HG02943 (cell line): ENCODE measurements around the gene NYAP2.

Experiments used
- ATAC-seq: cut with Tn5 transposase; IDR thresholded peaks from one replicate; pipeline ENCODE4 v1.9.1; 2021; ENCODE audit warnings: mild to moderate bottlenecking, low read depth, moderate library complexity; ENCODE audit not compliant: unreplicated experiment

NYAP2 gene

GRCh38 chr2:225536036-225536435 lies 136.5 kb downstream of the NYAP2 start:
- ATAC-seq, result no peak

DNA sequence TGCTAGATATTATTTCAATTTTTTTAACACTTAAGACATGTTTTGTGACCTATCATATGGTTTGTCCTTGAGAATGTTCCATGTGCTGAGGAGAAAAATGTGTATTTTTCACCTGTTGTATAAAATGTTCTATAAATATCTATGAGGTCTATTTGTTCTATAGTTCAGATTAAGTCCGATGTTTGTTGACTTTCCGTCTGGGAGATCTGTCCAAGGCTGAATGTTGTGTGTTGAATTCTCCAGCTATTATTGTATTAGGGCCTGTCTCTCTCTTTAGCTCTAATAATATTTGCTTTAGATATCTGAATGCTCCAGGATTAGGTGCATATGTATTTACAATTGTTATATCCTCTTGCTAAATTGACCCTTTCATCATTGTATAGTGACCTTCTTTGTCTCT lies 144.1 kb downstream of the NYAP2 start:
- ATAC-seq, result no peak

DNA sequence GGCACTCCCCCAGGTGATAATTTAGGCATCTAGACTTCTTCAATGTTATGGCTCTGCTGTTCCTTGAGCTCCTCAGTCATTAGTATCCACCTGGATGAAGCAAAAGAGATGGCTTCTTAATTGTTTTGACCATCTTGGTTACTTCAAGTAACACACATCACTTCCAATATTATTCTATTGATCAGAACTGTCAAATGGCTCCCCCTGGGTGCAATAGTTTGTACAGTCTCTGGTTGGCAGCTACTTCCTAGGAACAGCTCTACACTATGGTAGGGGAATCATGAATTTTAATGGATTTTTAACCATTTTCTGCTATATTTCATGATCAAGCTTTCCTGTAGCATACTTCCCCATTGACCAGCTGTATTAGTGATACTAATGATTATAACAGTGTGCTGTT lies 157.0 kb downstream of the NYAP2 start:
- ATAC-seq, result no peak

DNA sequence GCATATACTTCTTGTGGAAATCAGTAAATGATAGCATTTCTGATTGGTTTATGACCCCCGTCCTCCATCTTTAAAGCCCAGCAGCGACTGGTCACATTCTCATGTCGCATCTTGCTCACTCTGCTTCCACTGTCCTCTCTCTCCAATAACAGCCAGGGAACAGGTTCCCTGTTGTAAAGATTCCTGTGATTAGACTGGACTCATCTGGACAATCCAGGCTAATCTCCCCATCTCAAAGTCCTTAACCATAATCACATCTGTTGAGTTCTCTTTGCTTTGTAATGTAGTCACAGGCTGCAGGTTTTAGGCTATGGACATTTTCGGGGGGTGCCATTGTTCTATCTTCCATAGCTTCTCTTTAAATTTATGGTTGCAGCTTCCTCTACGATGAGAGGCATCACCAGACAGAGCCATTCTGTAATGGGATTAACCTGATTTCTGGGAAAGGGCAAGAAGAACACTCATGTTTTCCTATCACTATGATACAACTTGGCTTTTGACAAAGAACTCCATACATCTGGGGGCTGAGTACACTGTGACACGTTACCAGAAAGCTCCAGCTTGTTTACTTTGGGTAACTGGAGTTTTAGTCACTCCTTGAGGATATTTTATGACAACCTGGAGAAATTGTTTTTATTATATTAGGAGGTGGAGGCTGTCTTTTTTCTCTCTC lies 159.0 kb downstream of the NYAP2 start:
- ATAC-seq, result no peak

DNA sequence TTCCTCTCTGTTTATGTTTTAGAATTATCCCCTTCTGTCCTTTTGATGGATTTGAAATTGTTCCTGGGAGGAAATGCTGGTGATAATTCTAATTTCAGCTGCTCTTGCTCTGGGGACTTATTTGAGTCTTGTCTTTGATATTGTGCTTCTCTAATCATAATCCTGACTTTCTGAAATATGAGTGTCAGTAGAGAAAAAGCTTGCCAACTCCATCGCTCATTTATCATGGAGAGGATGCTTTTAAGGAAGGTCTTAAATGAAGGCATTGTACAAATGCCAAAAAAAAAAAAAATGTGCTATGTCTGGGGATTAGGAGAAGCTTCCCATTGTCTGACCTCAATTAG lies 159.5 kb downstream of the NYAP2 start:
- ATAC-seq, result no peak

DNA sequence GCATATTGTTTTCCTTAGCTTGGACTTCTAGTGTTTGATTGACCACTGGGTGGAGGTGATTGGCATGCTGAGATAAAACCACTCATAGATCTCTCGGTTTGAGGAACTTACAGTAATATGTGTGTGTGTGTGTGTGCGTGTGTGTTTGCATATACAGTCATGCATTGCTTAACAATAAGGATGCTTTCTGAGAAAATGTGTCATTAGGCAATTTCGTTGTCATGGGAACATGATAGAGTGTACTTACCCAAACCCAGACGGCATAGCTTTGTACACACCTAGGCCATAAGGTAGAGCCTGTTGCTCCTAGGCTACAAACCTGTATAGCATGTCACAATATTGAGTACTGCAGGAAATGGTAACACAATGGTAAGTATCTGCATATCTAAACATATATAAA lies 167.3 kb downstream of the NYAP2 start:
- ATAC-seq, result no peak

DNA sequence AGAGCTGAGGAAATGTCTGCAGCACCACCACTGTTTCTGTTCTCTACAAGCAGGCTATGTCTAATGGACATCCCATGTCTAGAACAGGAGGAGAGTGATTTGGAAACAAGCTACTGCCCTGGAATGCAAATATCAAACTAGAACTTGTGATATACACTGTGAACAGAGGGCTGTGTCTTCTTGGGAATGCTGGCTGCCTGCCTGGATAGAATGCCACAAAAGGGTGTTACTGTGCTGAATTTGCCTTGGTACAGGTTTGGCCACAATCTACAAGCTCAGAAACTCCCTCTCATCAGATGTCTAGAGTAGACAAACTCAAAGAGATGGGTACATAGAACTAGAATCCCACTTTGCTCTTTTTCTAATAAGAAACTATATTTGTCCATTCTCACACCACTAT lies 170.5 kb downstream of the NYAP2 start:
- no peak for ATAC-seq

GRCh38 chr2:225573603-225574002 lies 174.1 kb downstream of the NYAP2 start:
- no peak for ATAC-seq

DNA sequence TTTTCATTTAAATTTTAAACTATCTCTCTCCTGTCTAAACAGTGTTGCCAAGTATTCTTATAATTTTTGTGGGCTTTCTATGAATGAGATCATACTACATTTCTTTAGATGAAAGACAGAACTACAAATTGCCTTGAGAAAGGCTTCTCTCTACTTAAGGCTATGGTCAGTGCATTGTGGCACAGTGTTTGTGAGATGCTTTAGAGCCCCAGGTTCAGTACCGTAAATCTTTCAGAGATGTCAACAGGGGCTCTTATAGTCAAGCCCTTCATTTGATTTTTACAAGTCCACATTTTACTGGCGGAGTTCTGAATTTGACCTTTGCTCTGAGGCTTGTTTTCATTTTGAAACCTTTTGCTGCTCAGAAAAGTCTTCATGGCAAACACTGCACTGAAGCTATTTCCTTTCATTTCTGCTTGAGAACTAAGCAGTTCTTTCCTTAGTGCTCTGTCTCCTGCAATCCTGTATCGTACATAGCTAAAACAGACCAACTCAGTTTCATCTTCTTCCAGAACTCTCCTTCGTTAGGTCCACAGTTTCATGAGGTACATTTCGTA lies 175.2 kb downstream of the NYAP2 start:
- no peak for ATAC-seq

- ATAC-seq, result no peak
Measured at GRCh38 chr2:225581135-225581534, 181.6 kb downstream of the NYAP2 start.

GRCh38 chr2:225581906-225582305 lies 182.4 kb downstream of the NYAP2 start:
- ATAC-seq, result no peak

DNA sequence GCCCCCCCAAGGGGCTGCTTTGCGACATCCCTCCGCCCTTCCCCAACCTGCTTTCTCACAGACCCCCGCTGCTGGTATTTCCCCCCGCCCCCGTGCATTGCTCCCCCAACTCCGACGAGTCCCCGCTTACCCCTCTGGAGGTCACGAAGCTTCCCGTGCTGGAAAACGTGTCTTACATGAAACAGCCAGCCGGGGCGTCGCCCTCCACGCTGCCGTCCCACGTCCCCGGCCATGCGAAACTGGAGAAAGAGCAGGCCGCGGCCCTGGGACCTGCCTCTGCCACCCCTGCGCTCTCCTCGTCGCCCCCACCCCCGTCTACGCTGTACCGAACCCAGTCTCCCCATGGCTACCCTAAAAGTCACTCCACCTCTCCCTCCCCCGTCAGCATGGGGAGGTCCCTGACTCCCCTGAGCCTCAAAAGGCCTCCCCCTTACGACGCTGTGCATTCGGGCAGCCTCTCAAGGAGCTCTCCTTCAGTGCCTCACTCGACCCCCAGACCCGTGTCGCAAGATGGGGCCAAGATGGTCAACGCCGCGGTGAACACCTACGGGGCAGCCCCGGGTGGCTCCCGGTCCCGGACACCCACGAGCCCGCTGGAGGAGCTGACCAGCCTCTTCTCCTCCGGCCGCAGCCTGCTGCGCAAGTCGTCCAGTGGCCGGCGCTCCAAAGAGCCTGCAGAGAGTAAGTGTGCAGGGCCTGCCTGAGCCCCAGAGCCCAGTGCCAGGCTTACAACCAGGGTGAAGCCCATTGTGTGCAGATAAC lies 183.0 kb downstream of the NYAP2 start:
- no peak for ATAC-seq

DNA sequence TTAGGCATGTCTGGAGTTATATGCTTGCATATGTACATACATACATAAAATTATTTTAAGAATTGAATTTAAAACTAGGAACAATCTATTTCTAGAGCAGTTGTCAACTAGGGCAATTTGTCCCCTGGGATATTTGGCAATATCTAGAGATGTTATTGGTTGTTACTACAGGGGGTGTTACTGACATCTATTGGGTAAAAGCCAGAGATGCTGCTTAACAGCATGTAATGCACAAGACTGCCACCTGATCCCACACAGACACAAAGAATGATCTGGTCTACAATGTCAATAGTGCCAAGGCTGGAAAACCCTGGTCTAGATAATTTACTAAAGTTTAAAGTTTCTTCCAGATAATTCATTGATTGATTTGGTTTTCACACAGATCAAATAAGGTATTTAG lies 185.3 kb downstream of the NYAP2 start:
- ATAC-seq, result no peak

DNA sequence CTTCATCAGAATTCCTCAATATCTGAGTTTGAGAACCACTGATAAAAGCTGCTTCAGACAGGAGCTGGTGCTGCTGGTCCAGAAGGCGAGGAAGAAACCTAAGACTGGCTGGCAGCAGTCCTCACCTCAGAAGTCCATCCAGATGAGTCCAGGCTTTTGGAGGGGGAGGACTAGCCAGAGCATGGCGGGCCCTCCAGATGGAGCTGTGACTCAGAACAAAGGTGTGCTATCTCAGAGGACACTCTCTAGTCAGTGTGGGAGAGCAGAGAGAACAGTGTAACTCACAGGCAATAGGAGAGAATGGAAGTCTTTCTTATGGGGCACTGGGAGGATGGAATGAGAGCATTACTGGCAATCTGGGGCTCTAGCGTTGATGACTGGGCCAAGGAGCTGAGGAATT lies 191.4 kb downstream of the NYAP2 start:
- no peak for ATAC-seq

GRCh38 chr2:225597911-225598310 lies 198.4 kb downstream of the NYAP2 start:
- no peak for ATAC-seq

GRCh38 chr2:225598426-225598825 lies 198.9 kb downstream of the NYAP2 start:
- ATAC-seq, result no peak

GRCh38 chr2:225598897-225599296 lies 199.4 kb downstream of the NYAP2 start:
- ATAC-seq, result no peak

DNA sequence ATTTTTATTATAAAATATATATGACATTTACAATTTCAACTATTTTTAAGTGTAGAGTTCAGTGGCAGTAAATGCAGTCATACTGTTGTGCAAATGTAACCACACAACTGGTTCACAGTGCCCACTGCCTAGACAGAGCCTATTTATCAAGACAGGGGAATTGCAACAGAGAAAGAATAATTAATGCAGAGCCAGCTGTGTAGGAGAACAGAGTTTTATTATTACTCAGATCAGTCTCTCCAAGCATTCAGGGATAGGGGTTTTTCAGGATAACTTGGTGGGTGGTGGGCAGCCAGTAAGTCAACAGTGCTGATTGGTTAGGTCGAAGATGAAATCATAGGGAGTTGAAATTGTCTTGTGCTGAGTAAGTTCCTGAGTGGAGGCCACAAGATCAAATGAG lies 200.3 kb downstream of the NYAP2 start:
- ATAC-seq, result no peak

DNA sequence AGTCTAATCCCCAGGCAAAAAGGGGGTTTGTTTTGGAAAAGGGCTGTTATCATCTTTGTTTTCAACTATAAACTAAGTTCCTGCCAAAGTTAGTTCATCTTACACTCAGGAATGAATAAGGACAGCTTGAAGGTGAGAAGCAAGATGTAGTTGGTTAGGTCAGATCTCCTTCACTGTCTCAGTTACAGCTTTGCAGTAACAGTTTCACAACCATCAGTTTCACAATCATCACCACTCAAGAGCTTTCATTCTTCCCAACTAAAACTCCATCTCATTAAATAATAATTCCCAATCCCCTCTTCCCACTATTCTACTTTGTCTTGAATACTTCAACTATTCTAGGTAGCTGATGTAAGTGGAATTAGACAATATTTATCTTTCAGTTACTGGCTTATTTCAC lies 200.9 kb downstream of the NYAP2 start:
- no peak for ATAC-seq

DNA sequence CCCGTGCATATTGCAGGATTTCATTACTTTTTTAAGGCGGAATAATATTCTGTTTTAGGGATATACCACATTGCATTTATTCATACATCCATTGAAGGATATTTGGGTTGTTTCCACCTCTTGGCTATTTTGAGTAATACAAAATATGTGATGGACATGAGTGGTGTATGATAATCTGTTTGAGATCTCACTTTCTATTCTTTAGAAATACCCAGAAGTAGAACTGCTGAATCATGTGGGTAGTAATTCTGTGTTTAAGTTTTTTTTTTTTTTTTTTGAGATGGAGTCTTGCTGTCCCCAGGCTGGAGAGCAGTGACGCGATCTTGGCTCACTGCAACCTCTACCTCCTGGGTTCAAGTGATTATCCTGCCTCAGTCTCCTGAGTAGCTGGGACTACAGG lies 201.4 kb downstream of the NYAP2 start:
- no peak for ATAC-seq

DNA sequence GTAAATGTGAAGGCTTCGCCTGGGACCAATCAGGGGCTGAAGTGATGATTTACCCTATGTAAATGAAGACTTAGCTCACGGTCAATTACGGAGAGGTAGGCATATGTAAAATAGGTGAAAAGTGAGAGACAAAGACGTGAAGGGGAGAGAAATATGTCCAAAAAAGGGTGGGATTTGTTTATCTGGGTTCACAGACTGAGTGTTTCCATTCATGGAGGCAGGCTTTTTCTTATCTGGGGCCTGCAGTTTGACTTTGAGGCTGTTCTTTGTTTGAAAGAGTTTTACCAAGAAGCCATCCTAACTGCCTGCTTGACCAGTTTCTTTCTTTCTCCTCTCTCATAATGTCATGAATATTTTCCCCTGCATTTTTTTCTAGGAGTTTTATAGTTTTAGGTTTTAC lies 202.7 kb downstream of the NYAP2 start:
- no peak for ATAC-seq

- no peak for ATAC-seq
Measured at GRCh38 chr2:225608136-225608535, 208.6 kb downstream of the NYAP2 start.
